MM.1S (cell line): ENCODE results near the gene AGR2.

ENCODE experiments used
- DNase-seq: peaks from one replicate; pipeline ENCODE4 v3.0.0-alpha.2; 2015
- H2AFZ ChIP-seq: fragments of 300-600 bp; sonication (generic); 2 replicates; pipeline ENCODE4 v1.6.0; 2016; ENCODE audit warnings: antibody characterized with exemption, low read length
- H3F3A ChIP-seq: fragments of 300-600 bp; sonication (generic); 2 replicates; pipeline ENCODE4 v1.6.1; 2016; ENCODE audit warnings: mild to moderate bottlenecking, antibody characterized with exemption, low read length, moderate library complexity, mixed read lengths; ENCODE audit not compliant: insufficient read depth
- H3K27ac ChIP-seq: fragments of 300-600 bp; sonication (generic); 2 replicates; pipeline ENCODE4 v1.5.1; 2016; ENCODE audit warnings: mild to moderate bottlenecking, low read length
- H3K27me3 ChIP-seq: fragments of 300-600 bp; sonication (generic); replicated peaks from 2 replicates; pipeline ENCODE4 v1.6.0; 2016; ENCODE audit warnings: low read length; ENCODE audit not compliant: insufficient read depth
- H3K36me3 ChIP-seq: fragments of 300-600 bp; sonication (generic); replicated peaks from 2 replicates; pipeline ENCODE4 v1.6.1; 2016; ENCODE audit warnings: mild to moderate bottlenecking, low read length, mixed read lengths; ENCODE audit not compliant: insufficient read depth
- H3K4me1 ChIP-seq: fragments of 300-600 bp; sonication (generic); 2 replicates; pipeline ENCODE4 v1.6.1; 2016; ENCODE audit warnings: low read length, mixed read lengths
- H3K4me2 ChIP-seq: fragments of 300-600 bp; sonication (generic); 2 replicates; pipeline ENCODE4 v1.6.0; 2016; ENCODE audit warnings: low read depth, low read length
- H3K4me3 ChIP-seq: fragments of 300-600 bp; sonication (generic); 2 replicates; pipeline ENCODE4 v1.5.1; 2016; ENCODE audit warnings: low read length, mixed read lengths
- H3K79me2 ChIP-seq: fragments of 300-600 bp; sonication (generic); 2 replicates; pipeline ENCODE4 v1.6.1; 2016; ENCODE audit warnings: mixed run types, low read length, mixed read lengths
- H3K9ac ChIP-seq: fragments of 300-600 bp; sonication (generic); 2 replicates; pipeline ENCODE4 v1.6.1; 2016; ENCODE audit warnings: low read length, mixed read lengths
- H3K9me2 ChIP-seq: fragments of 300-600 bp; sonication (generic); replicated peaks from 2 replicates; pipeline ENCODE4 v1.6.1; 2016; ENCODE audit warnings: mild to moderate bottlenecking, low read length, mixed read lengths; ENCODE audit not compliant: insufficient read depth
- H3K9me3 ChIP-seq: fragments of 300-600 bp; sonication (generic); replicated peaks from 2 replicates; pipeline ENCODE4 v1.6.1; 2016; ENCODE audit warnings: mild to moderate bottlenecking, low read length, mixed read lengths; ENCODE audit not compliant: insufficient read depth
- H4K20me1 ChIP-seq: fragments of 300-600 bp; sonication (generic); 2 replicates; pipeline ENCODE4 v1.6.1; 2016; ENCODE audit warnings: mild to moderate bottlenecking, low read length, moderate library complexity, mixed read lengths; ENCODE audit not compliant: insufficient read depth
- CTCF ChIP-seq: fragments of 300-600 bp; sonication (generic); IDR thresholded peaks from 2 replicates; pipeline ENCODE4 v1.5.1; 2016; ENCODE audit warnings: antibody characterized with exemption, low read length, mixed read lengths
- EZH2 ChIP-seq: fragments of 300-600 bp; sonication (generic); optimal IDR thresholded peaks from 2 replicates; pipeline ENCODE3; 2017; ENCODE audit warnings: low read depth, mild to moderate bottlenecking, antibody characterized with exemption, low read length, mixed read lengths
- EZH2phosphoT487 ChIP-seq: fragments of 300-600 bp; sonication (generic); IDR thresholded peaks from 2 replicates; pipeline ENCODE4 v1.6.1; 2018; ENCODE audit warnings: antibody characterized with exemption, low read length

Gene AGR2

GRCh38 chr7:16846601-16847165, 41.9 kb upstream of the AGR2 start:
- Histone ChIP-seq H3K9me3 (no peaks in the 10 kb centered on the region), H3K27ac (no peak overlapping the region), H3K36me3 (no peaks in the 10 kb centered on the region), H3K9ac (no peak overlapping the region), H3K79me2 (no peaks in the 10 kb centered on the region), H3K4me3 (no peak overlapping the region), H3K4me2 (no peak overlapping the region), H3F3A (no peaks in the 10 kb centered on the region), H3K9me2 (no peaks in the 10 kb centered on the region), H3K27me3 (no peaks in the 10 kb centered on the region), H2AFZ (no peak overlapping the region), H4K20me1 (no peaks in the 10 kb centered on the region), H3K4me1 (no peaks in the 10 kb centered on the region)
- TF ChIP-seq CTCF (no peak), EZH2phosphoT487 (no peak), EZH2 (no peak)
- no peak for DNase-seq

- H3K9me2 ChIP-seq = no peaks in the 10 kb centered on the region
- no peak overlapping the region for H3K4me2 ChIP-seq
- no peaks in the 10 kb centered on the region for H3F3A ChIP-seq
- no peaks in the 10 kb centered on the region for H3K79me2 ChIP-seq
- no peak for TF ChIP-seq EZH2
- TF ChIP-seq EZH2phosphoT487 = no peak
- TF ChIP-seq CTCF = no peak
- no peaks in the 10 kb centered on the region for H3K4me1 ChIP-seq
- no peaks in the 10 kb centered on the region for H3K27me3 ChIP-seq
- no peaks in the 10 kb centered on the region for H3K9me3 ChIP-seq
- H3K36me3 ChIP-seq = no peaks in the 10 kb centered on the region
- H3K27ac ChIP-seq = no peak overlapping the region
- no peak for DNase-seq
- H4K20me1 ChIP-seq = no peaks in the 10 kb centered on the region
- H2AFZ ChIP-seq = no peak overlapping the region
- H3K4me3 ChIP-seq = no peak overlapping the region
- H3K9ac ChIP-seq = no peak overlapping the region
Measured at GRCh38 chr7:16845746-16846145, 40.9 kb upstream of the AGR2 start.

GRCh38 chr7:16841681-16842080, 36.9 kb upstream of the AGR2 start:
- Histone ChIP-seq H3K9ac (no peak overlapping the region), H3K27me3 (no peaks in the 10 kb centered on the region), H3K9me2 (no peaks in the 10 kb centered on the region), H3K79me2 (no peaks in the 10 kb centered on the region), H3K9me3 (no peaks in the 10 kb centered on the region), H3K4me1 (no peaks in the 10 kb centered on the region), H3K36me3 (no peaks in the 10 kb centered on the region), H3K4me2 (no peak overlapping the region), H3K4me3 (no peak overlapping the region), H4K20me1 (no peaks in the 10 kb centered on the region), H3F3A (no peaks in the 10 kb centered on the region), H3K27ac (no peak overlapping the region), H2AFZ (no peak overlapping the region)
- TF ChIP-seq EZH2 (no peak), EZH2phosphoT487 (no peak), CTCF (no peak)
- no peak for DNase-seq
